ENCODE measurements around the gene RAD23B. TPM values are rescaled to one million over a fixed set of nuclear protein-coding genes. Genes with fewer than 3 reads are reported as not detected.

RAD23B gene
- polyA plus RNA-seq, 3 donors = 21.6 to 50.0 (median 24.7) TPM

DNA sequence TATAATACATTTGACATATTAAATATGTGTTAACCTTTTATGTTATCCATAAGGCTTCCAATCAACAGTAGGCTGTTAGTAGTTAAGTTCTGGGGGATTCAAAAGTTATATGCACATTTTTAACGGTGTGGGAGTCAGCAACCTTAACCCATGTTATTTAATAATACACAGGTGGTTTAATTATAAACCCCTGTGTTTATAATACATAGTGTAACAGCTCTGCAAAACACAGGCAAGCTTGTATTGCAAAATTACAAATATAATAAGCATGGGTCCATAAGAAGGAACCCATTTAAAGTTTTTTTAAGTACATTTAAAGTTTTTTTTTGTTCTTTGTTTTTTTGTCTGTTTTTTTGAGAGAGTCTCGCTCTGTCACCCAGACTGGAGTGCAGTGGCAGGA, 14.5 kb upstream of the RAD23B start:
- H3K9ac ChIP-seq (ENCODE audit: insufficient read depth, low read length, poor library complexity, severe bottlenecking) = no peak overlapping the region
- no peak overlapping the region for H2AFZ ChIP-seq (ENCODE audit: insufficient read depth, low read depth, low read length, poor library complexity, severe bottlenecking)
- peaks cover 2 to 7% (median 5%) of the 10 kb centered on the region in 3 donors for H3K27me3 Mint-ChIP-seq (ENCODE audit: low read depth in 3 of 3)
- no peak overlapping the region for H3K4me3 Mint-ChIP-seq
- no peak overlapping the region for H3K4me2 ChIP-seq (replicated peaks; ENCODE audit: extremely low read depth, low read length, poor library complexity, severe bottlenecking)
- no peaks in the 10 kb centered on the region for H3K36me3 ChIP-seq (replicated peaks in 1 of 2; ENCODE audit: control insufficient read depth in 1 of 2, insufficient read depth in 2 of 2, low read length in 2 of 2)
- no peaks in the 10 kb centered on the region for H3K4me1 ChIP-seq (ENCODE audit: control insufficient read depth in 1 of 2, insufficient read depth in 2 of 2, low read length in 2 of 2)
- H3K4me1 Mint-ChIP-seq = peaks cover 2% of the 10 kb centered on the region
- no peaks in the 10 kb centered on the region for H3K9me3 ChIP-seq (replicated peaks in 1 of 2; ENCODE audit: control insufficient read depth in 1 of 2, insufficient read depth in 1 of 2, low read length in 2 of 2)
- H3K79me2 ChIP-seq (ENCODE audit: insufficient read depth, low read length) = no peaks in the 10 kb centered on the region
- H3K9me3 Mint-ChIP-seq = peaks cover 0 to 9% (median 4%) of the 10 kb centered on the region in 7 donors
- H3K27me3 ChIP-seq (ENCODE audit: control insufficient read depth in 2 of 2, insufficient read depth in 2 of 2, low read length in 2 of 2) = peaks cover 0 to 4% of the 10 kb centered on the region in 2 donors
- DNase-seq = no peak
- H4K20me1 ChIP-seq (ENCODE audit: insufficient read depth, low read length) = no peaks in the 10 kb centered on the region
- intact Hi-C loops (cut with micrococcal nuclease) = no loop called here
- H3K27ac Mint-ChIP-seq = no peak overlapping the region
- H3K36me3 Mint-ChIP-seq = no peaks in the 10 kb centered on the region
- no CpG with 5 or more reads among the region's 2 CpGs for WGBS (ENCODE audit: insufficient coverage)
- no peak overlapping the region for H3K27ac ChIP-seq (ENCODE audit: low read depth in 1 of 2, low read length in 2 of 2)
- TF ChIP-seq, protein P1, sequence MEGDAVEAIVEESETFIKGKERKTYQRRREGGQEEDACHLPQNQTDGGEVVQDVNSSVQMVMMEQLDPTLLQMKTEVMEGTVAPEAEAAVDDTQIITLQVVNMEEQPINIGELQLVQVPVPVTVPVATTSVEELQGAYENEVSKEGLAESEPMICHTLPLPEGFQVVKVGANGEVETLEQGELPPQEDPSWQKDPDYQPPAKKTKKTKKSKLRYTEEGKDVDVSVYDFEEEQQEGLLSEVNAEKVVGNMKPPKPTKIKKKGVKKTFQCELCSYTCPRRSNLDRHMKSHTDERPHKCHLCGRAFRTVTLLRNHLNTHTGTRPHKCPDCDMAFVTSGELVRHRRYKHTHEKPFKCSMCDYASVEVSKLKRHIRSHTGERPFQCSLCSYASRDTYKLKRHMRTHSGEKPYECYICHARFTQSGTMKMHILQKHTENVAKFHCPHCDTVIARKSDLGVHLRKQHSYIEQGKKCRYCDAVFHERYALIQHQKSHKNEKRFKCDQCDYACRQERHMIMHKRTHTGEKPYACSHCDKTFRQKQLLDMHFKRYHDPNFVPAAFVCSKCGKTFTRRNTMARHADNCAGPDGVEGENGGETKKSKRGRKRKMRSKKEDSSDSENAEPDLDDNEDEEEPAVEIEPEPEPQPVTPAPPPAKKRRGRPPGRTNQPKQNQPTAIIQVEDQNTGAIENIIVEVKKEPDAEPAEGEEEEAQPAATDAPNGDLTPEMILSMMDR (IDR thresholded peaks at IDR 0.05) = no peak
- H3K4me3 ChIP-seq (replicated peaks in 1 of 3; ENCODE audit: low read depth in 2 of 3, low read length in 3 of 3) = no peak overlapping the region

DNA sequence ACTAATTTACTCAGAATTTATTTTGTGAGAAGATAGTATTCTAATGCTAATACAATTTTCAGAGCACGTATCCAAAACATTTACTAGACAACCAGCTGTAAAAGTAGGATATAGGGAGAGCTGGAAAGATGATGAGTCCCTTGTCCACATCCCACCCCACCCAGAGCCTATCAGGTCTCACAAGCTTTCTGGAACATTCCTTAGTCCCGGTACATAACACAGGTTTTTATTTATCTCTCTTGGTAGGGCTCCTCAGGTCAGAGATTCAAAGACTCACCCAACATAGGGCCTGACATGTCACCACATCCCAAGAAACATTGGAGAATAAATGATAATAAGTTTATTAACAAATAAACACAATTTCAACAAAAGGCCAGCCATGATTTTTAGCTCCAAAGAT, 13.8 kb upstream of the RAD23B start:
- no peak overlapping the region for H3K4me2 ChIP-seq (replicated peaks; ENCODE audit: extremely low read depth, low read length, poor library complexity, severe bottlenecking)
- Mint-ChIP-seq H3K9me3 (peaks cover 0 to 9% (median 4%) of the 10 kb centered on the region in 7 donors), H3K27ac (no peak overlapping the region), H3K27me3 (ENCODE audit: low read depth in 3 of 3) (peaks cover 6 to 9% (median 8%) of the 10 kb centered on the region in 3 donors), H3K36me3 (no peaks in the 10 kb centered on the region), H3K4me1 (peaks cover 2% of the 10 kb centered on the region), H3K4me3 (no peak overlapping the region)
- H2AFZ ChIP-seq (ENCODE audit: insufficient read depth, low read depth, low read length, poor library complexity, severe bottlenecking) = no peak overlapping the region
- DNase-seq = no peak
- H3K9me3 ChIP-seq (replicated peaks in 1 of 2; ENCODE audit: control insufficient read depth in 1 of 2, insufficient read depth in 1 of 2, low read length in 2 of 2) = no peaks in the 10 kb centered on the region
- no peaks in the 10 kb centered on the region for H3K4me1 ChIP-seq (ENCODE audit: control insufficient read depth in 1 of 2, insufficient read depth in 2 of 2, low read length in 2 of 2)
- H3K9ac ChIP-seq (ENCODE audit: insufficient read depth, low read length, poor library complexity, severe bottlenecking) = no peak overlapping the region
- intact Hi-C loops (cut with micrococcal nuclease) = no loop called here
- WGBS (ENCODE audit: insufficient coverage) = no CpG with 5 or more reads among the region's 2 CpGs
- no peaks in the 10 kb centered on the region for H4K20me1 ChIP-seq (ENCODE audit: insufficient read depth, low read length)
- no peak overlapping the region for H3K4me3 ChIP-seq (replicated peaks in 1 of 3; ENCODE audit: low read depth in 2 of 3, low read length in 3 of 3)
- H3K27ac ChIP-seq (ENCODE audit: low read depth in 1 of 2, low read length in 2 of 2) = no peak overlapping the region
- H3K36me3 ChIP-seq (replicated peaks in 1 of 2; ENCODE audit: control insufficient read depth in 1 of 2, insufficient read depth in 2 of 2, low read length in 2 of 2) = no peaks in the 10 kb centered on the region
- no peaks in the 10 kb centered on the region for H3K79me2 ChIP-seq (ENCODE audit: insufficient read depth, low read length)
- TF ChIP-seq, protein P1 (IDR thresholded peaks at IDR 0.05) = no peak
- peaks cover 0 to 6% of the 10 kb centered on the region in 2 donors for H3K27me3 ChIP-seq (ENCODE audit: control insufficient read depth in 2 of 2, insufficient read depth in 2 of 2, low read length in 2 of 2)

Measured in CD14-positive monocyte (primary cell).